ENCODE measurements around the gene CLNK.

DNA sequence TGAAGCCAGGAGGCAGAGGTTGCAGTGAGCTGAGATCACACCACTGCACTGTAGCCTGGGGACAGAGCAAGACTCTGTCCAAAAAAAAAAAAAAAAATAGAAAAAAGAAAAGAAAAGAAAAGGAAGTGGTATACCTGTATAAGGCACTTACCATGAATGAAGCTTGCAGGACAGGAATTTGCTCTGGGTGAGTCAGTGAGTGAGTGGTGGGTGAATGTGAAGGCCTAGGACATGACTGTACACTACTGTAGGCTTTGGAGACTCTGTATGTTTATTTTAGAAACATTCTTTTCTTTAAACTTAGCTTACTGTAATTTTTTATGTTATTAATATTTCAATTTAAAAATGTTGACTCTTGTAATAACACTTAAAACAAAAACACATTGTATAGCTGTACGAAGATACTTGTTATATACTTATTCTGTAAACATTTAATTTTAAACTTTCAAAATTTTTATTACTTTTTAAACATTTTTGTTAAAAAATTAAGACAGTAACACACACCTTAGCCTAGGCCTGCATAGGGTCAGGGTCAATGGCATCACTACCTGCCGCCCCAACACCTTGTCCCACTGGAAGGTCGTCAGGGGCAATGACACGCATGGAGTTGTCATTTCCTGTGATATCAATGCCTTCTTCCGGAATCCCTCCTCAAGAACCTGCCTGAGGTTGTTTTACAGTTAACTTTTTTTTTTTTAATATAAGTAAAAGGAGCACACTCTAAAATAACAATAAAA is 78.7 kb downstream of the CLNK start:
- TF ChIP-seq, protein P1, sequence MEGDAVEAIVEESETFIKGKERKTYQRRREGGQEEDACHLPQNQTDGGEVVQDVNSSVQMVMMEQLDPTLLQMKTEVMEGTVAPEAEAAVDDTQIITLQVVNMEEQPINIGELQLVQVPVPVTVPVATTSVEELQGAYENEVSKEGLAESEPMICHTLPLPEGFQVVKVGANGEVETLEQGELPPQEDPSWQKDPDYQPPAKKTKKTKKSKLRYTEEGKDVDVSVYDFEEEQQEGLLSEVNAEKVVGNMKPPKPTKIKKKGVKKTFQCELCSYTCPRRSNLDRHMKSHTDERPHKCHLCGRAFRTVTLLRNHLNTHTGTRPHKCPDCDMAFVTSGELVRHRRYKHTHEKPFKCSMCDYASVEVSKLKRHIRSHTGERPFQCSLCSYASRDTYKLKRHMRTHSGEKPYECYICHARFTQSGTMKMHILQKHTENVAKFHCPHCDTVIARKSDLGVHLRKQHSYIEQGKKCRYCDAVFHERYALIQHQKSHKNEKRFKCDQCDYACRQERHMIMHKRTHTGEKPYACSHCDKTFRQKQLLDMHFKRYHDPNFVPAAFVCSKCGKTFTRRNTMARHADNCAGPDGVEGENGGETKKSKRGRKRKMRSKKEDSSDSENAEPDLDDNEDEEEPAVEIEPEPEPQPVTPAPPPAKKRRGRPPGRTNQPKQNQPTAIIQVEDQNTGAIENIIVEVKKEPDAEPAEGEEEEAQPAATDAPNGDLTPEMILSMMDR (IDR thresholded peaks at IDR 0.05) = no peak
- TF ChIP-seq EZH2 (IDR thresholded peaks at IDR 0.05; ENCODE audit: borderline replicate concordance, insufficient read depth, low read depth, low read length, poor library complexity, severe bottlenecking) = no peak

Data from B cell (primary cell).